ENCODE measurements around the gene FAM174C.
A peak's percentile ranks its signal among the peaks of the same experiment; 100 is the strongest.

Gene FAM174C

DNA sequence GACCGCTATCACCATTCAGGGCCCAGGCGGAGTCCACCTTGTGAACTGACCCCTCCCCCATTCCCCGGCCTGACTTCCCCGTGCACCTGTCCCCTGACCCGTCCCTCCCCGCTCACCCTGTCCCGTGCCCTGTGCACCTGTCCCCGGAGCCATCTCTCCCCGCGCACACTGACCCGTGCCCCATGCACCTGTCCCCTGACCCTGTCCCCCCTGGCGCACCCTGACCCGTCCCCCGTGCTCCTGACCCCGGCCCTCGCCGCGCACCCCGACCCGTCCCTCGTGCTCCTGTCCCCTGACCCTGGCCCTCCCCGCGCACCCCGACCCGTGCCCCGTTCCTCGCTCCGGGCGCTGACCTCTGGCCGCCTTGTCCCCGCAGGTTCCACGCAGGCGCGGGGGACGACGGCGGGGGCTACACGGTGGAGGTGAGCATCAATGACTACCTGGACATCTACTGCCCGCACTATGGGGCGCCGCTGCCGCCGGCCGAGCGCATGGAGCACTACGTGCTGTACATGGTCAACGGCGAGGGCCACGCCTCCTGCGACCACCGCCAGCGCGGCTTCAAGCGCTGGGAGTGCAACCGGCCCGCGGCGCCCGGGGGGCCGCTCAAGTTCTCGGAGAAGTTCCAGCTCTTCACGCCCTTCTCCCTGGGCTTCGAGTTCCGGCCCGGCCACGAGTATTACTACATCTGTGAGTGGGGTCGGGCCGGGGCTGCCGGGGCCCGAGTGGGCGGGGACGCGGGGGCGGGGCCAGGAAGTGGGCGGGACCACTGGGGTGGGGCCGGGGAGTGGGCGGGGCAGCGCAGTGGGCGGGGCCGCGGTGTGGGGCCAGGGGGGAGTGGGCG, 20.1 kb downstream of the FAM174C start:
- Histone ChIP-seq H3K36me3 (ENCODE audit: control insufficient read depth in 4 of 4, insufficient read depth in 4 of 4, low read length in 3 of 4) (no peaks in the 10 kb centered on the region), H3K27me3 (replicated peaks in 2 of 5; ENCODE audit: control insufficient read depth in 4 of 5, insufficient read depth in 5 of 5, low read length in 4 of 5) (peaks cover 0 to 54% (median 2%) of the 10 kb centered on the region in 5 experiments), H3K9me3 (ENCODE audit: control extremely low read depth in 1 of 5, control insufficient read depth in 4 of 5, insufficient read depth in 2 of 5, low read depth in 1 of 5, low read length in 4 of 5) (no peaks in the 10 kb centered on the region), H3K4me3 (ENCODE audit: control insufficient read depth in 1 of 7, extremely low read depth in 1 of 7, insufficient read depth in 4 of 7, low read depth in 2 of 7, low read length in 6 of 7) (peak overlapping the region in 2 of 7 experiments; percentile 40 to 52), H3K4me1 (ENCODE audit: control extremely low read depth in 1 of 4, control insufficient read depth in 4 of 4, insufficient read depth in 4 of 4, low read length in 3 of 4) (peaks cover 0 to 9% (median 7%) of the 10 kb centered on the region in 4 experiments), H3K27ac (ENCODE audit: insufficient read depth in 1 of 2, low read depth in 1 of 2, low read length in 2 of 2, poor library complexity in 1 of 2, severe bottlenecking in 2 of 2) (no peak overlapping the region)
- WGBS (ENCODE audit: insufficient coverage): 13% methylated on average over 68 of the region's 82 CpGs
- peak; percentile 48 to 66 (median 63) for DNase-seq
- ChIA-PET CTCF (interaction anchor here (1.0 kb wide), 2 partner anchors 20 to 76 kb away, joined by 3 read pairs; no protein-coding TSS in a partner anchor), POLR2A (no interaction called here)

- Histone ChIP-seq H3K9me3 (ENCODE audit: control extremely low read depth in 1 of 5, control insufficient read depth in 4 of 5, insufficient read depth in 2 of 5, low read depth in 1 of 5, low read length in 4 of 5) (no peaks in the 10 kb centered on the region), H3K27me3 (replicated peaks in 2 of 5; ENCODE audit: control insufficient read depth in 4 of 5, insufficient read depth in 5 of 5, low read length in 4 of 5) (peaks cover 0 to 47% (median 2%) of the 10 kb centered on the region in 5 experiments), H3K4me1 (ENCODE audit: control extremely low read depth in 1 of 4, control insufficient read depth in 4 of 4, insufficient read depth in 4 of 4, low read length in 3 of 4) (peaks cover 0 to 9% (median 7%) of the 10 kb centered on the region in 4 experiments), H3K36me3 (ENCODE audit: control insufficient read depth in 4 of 4, insufficient read depth in 4 of 4, low read length in 3 of 4) (no peaks in the 10 kb centered on the region), H3K27ac (ENCODE audit: insufficient read depth in 1 of 2, low read depth in 1 of 2, low read length in 2 of 2, poor library complexity in 1 of 2, severe bottlenecking in 2 of 2) (no peak overlapping the region), H3K4me3 (ENCODE audit: control insufficient read depth in 1 of 7, extremely low read depth in 1 of 7, insufficient read depth in 4 of 7, low read depth in 2 of 7, low read length in 6 of 7) (no peak overlapping the region)
- POLR2A ChIA-PET: no interaction called here
- 84% methylated on average over 13 of the region's 13 CpGs for WGBS (ENCODE audit: insufficient coverage)
- CTCF ChIA-PET: interaction anchor here (1.0 to 1.2 kb wide), 2 partner anchors 19 to 51 kb away, joined by 3 read pairs; no protein-coding TSS in a partner anchor
- DNase-seq: no peak
These were observed 20.7 kb downstream of the FAM174C start for GRCh38 chr19:1296078-1296477.

- POLR2A ChIA-PET: no interaction called here
- Histone ChIP-seq H3K4me3 (ENCODE audit: control insufficient read depth in 1 of 7, extremely low read depth in 1 of 7, insufficient read depth in 4 of 7, low read depth in 2 of 7, low read length in 6 of 7) (no peak overlapping the region), H3K27me3 (replicated peaks in 2 of 5; ENCODE audit: control insufficient read depth in 4 of 5, insufficient read depth in 5 of 5, low read length in 4 of 5) (peaks cover 0 to 43% (median 2%) of the 10 kb centered on the region in 5 experiments), H3K36me3 (ENCODE audit: control insufficient read depth in 4 of 4, insufficient read depth in 4 of 4, low read length in 3 of 4) (no peaks in the 10 kb centered on the region), H3K4me1 (ENCODE audit: control extremely low read depth in 1 of 4, control insufficient read depth in 4 of 4, insufficient read depth in 4 of 4, low read length in 3 of 4) (peaks cover 0 to 9% (median 7%) of the 10 kb centered on the region in 4 experiments), H3K9me3 (ENCODE audit: control extremely low read depth in 1 of 5, control insufficient read depth in 4 of 5, insufficient read depth in 2 of 5, low read depth in 1 of 5, low read length in 4 of 5) (no peaks in the 10 kb centered on the region), H3K27ac (ENCODE audit: insufficient read depth in 1 of 2, low read depth in 1 of 2, low read length in 2 of 2, poor library complexity in 1 of 2, severe bottlenecking in 2 of 2) (no peak overlapping the region)
- WGBS (ENCODE audit: insufficient coverage): 91% methylated on average over 17 of the region's 24 CpGs
- no peak for DNase-seq
- CTCF ChIA-PET: interaction anchor here (1.0 to 1.2 kb wide), 2 partner anchors 19 to 51 kb away, joined by 3 read pairs; no protein-coding TSS in a partner anchor
These were observed 21.4 kb downstream of the FAM174C start for GRCh38 chr19:1296575-1297271.

- Histone ChIP-seq H3K9me3 (ENCODE audit: control extremely low read depth in 1 of 5, control insufficient read depth in 4 of 5, insufficient read depth in 2 of 5, low read depth in 1 of 5, low read length in 4 of 5) (no peaks in the 10 kb centered on the region), H3K4me3 (ENCODE audit: control insufficient read depth in 1 of 7, extremely low read depth in 1 of 7, insufficient read depth in 4 of 7, low read depth in 2 of 7, low read length in 6 of 7) (no peak overlapping the region), H3K36me3 (ENCODE audit: control insufficient read depth in 4 of 4, insufficient read depth in 4 of 4, low read length in 3 of 4) (no peaks in the 10 kb centered on the region), H3K4me1 (ENCODE audit: control extremely low read depth in 1 of 4, control insufficient read depth in 4 of 4, insufficient read depth in 4 of 4, low read length in 3 of 4) (peaks cover 0 to 9% (median 7%) of the 10 kb centered on the region in 4 experiments), H3K27me3 (replicated peaks in 2 of 5; ENCODE audit: control insufficient read depth in 4 of 5, insufficient read depth in 5 of 5, low read length in 4 of 5) (peaks cover 0 to 29% (median 1%) of the 10 kb centered on the region in 5 experiments), H3K27ac (ENCODE audit: insufficient read depth in 1 of 2, low read depth in 1 of 2, low read length in 2 of 2, poor library complexity in 1 of 2, severe bottlenecking in 2 of 2) (no peak overlapping the region)
- 95% methylated on average over 7 of the region's 8 CpGs for WGBS (ENCODE audit: insufficient coverage)
- CTCF ChIA-PET: no interaction called here
- DNase-seq: no peak
- POLR2A ChIA-PET: no interaction called here
These were observed 22.9 kb downstream of the FAM174C start for GRCh38 chr19:1298235-1298634.

- no peak overlapping the region for H3K27ac ChIP-seq (ENCODE audit: insufficient read depth in 1 of 2, low read depth in 1 of 2, low read length in 2 of 2, poor library complexity in 1 of 2, severe bottlenecking in 2 of 2)
- H3K9me3 ChIP-seq (ENCODE audit: control extremely low read depth in 1 of 5, control insufficient read depth in 4 of 5, insufficient read depth in 2 of 5, low read depth in 1 of 5, low read length in 4 of 5): no peaks in the 10 kb centered on the region
- H3K36me3 ChIP-seq (ENCODE audit: control insufficient read depth in 4 of 4, insufficient read depth in 4 of 4, low read length in 3 of 4): no peaks in the 10 kb centered on the region
- peaks cover 0 to 9% (median 7%) of the 10 kb centered on the region in 4 experiments for H3K4me1 ChIP-seq (ENCODE audit: control extremely low read depth in 1 of 4, control insufficient read depth in 4 of 4, insufficient read depth in 4 of 4, low read length in 3 of 4)
- WGBS (ENCODE audit: insufficient coverage): 81% methylated on average over 26 of the region's 34 CpGs
- H3K4me3 ChIP-seq (ENCODE audit: control insufficient read depth in 1 of 7, extremely low read depth in 1 of 7, insufficient read depth in 4 of 7, low read depth in 2 of 7, low read length in 6 of 7): no peak overlapping the region
- peaks cover 0 to 13% (median 1%) of the 10 kb centered on the region in 5 experiments for H3K27me3 ChIP-seq (replicated peaks in 2 of 5; ENCODE audit: control insufficient read depth in 4 of 5, insufficient read depth in 5 of 5, low read length in 4 of 5)
- ChIA-PET CTCF (no interaction called here), POLR2A (no interaction called here)
- DNase-seq: no peak
These were observed 24.5 kb downstream of the FAM174C start for GRCh38 chr19:1299801-1300200.

GRCh38 chr19:1300744-1301490, 25.6 kb downstream of the FAM174C start:
- 92% methylated on average over 9 of the region's 35 CpGs for WGBS (ENCODE audit: insufficient coverage)
- Histone ChIP-seq H3K27ac (ENCODE audit: insufficient read depth in 1 of 2, low read depth in 1 of 2, low read length in 2 of 2, poor library complexity in 1 of 2, severe bottlenecking in 2 of 2) (no peak overlapping the region), H3K4me3 (ENCODE audit: control insufficient read depth in 1 of 7, extremely low read depth in 1 of 7, insufficient read depth in 4 of 7, low read depth in 2 of 7, low read length in 6 of 7) (no peak overlapping the region), H3K4me1 (ENCODE audit: control extremely low read depth in 1 of 4, control insufficient read depth in 4 of 4, insufficient read depth in 4 of 4, low read length in 3 of 4) (no peaks in the 10 kb centered on the region), H3K27me3 (replicated peaks in 2 of 5; ENCODE audit: control insufficient read depth in 4 of 5, insufficient read depth in 5 of 5, low read length in 4 of 5) (peaks cover 0 to 4% (median 1%) of the 10 kb centered on the region in 5 experiments), H3K9me3 (ENCODE audit: control extremely low read depth in 1 of 5, control insufficient read depth in 4 of 5, insufficient read depth in 2 of 5, low read depth in 1 of 5, low read length in 4 of 5) (no peaks in the 10 kb centered on the region), H3K36me3 (ENCODE audit: control insufficient read depth in 4 of 4, insufficient read depth in 4 of 4, low read length in 3 of 4) (no peaks in the 10 kb centered on the region)
- no peak for DNase-seq
- POLR2A ChIA-PET: no interaction called here
- CTCF ChIA-PET: interaction anchor here (1.3 kb wide), 1 partner anchor 15 kb away, joined by 3 read pairs; no protein-coding TSS in a partner anchor
